Measurements from ENCODE around the gene NID2. TPM values are rescaled to one million over a fixed set of nuclear protein-coding genes. Genes with fewer than 3 reads are reported as not detected.

NID2 gene
- 183 and 734 TPM in 2 replicates for total RNA-seq

GRCh38 chr14:52068615-52069306 is at the start of gene NID2:
Gene NID2, minus strand, starts transcription at chr14:52069059. Its CDS starts 65 bp downstream, at chr14:52068994.

GRCh38 chr14:51989293-51990234 is 79.3 kb downstream of the NID2 start, which contains the start of gene RTRAF:
Gene RTRAF, plus strand, starts transcription at chr14:51989546. Its CDS starts 94 bp downstream, at chr14:51989640.

Other genes with a start within 250 kb of the NID2 start
- gene GNG2, start 208.4 kb downstream of the NID2 start, total RNA-seq: 13.7 and 43.6 TPM in 2 replicates
- gene RTRAF, start 79.5 kb downstream of the NID2 start, total RNA-seq: 173 and 215 TPM in 2 replicates
- 0.30 and 2.6 TPM in 2 replicates for gene PTGDR, start 198.6 kb upstream of the NID2 start, total RNA-seq
- 3.8 and 8.2 TPM in 2 replicates for gene PTGER2, start 245.3 kb upstream of the NID2 start, total RNA-seq

All from smooth muscle cell of the pulmonary artery (primary cell).